ENCODE results near the gene CBX3.
"Not testable (repeated sequence)": the region's sequence is repeated elsewhere in the genome, so short reads cannot be mapped to it uniquely, and the experiment has no call there.

CBX3 gene

GRCh38 chr7:26181474-26182227, 19.9 kb upstream of the CBX3 start:
- ATAC-seq: no peak
- H3K27me3 Mint-ChIP-seq: no peaks in the 10 kb centered on the region
- H3K4me3 Mint-ChIP-seq: no peak overlapping the region
- H3K9me3 Mint-ChIP-seq: no peaks in the 10 kb centered on the region
- DNase-seq: no peak
- peaks cover 79% of the 10 kb centered on the region for H3K4me1 Mint-ChIP-seq
- peak overlapping the region; percentile 24 to 29 for H3K27ac Mint-ChIP-seq

GRCh38 chr7:26182283-26182682, 19.3 kb upstream of the CBX3 start:
- ATAC-seq (no peak), DNase-seq (no peak)
- Mint-ChIP-seq H3K27ac (peak overlapping the region in 1 of 2 donors; percentile 27), H3K9me3 (no peaks in the 10 kb centered on the region), H3K4me3 (no peak overlapping the region), H3K4me1 (peaks cover 83% of the 10 kb centered on the region), H3K27me3 (no peaks in the 10 kb centered on the region)

GRCh38 chr7:26182706-26183105, 18.8 kb upstream of the CBX3 start:
- H3K27me3 Mint-ChIP-seq: no peaks in the 10 kb centered on the region
- H3K4me3 Mint-ChIP-seq: no peak overlapping the region
- no peaks in the 10 kb centered on the region for H3K9me3 Mint-ChIP-seq
- DNase-seq (no peak), ATAC-seq (no peak)
- H3K27ac Mint-ChIP-seq: peak overlapping the region in 1 of 2 donors; percentile 85
- peaks cover 83% of the 10 kb centered on the region for H3K4me1 Mint-ChIP-seq

GRCh38 chr7:26183545-26184280, 17.8 kb upstream of the CBX3 start:
- Mint-ChIP-seq H3K4me1 (peaks cover 86% of the 10 kb centered on the region), H3K4me3 (no peak overlapping the region)
- no peak for DNase-seq

GRCh38 chr7:26184281-26185101, 17.1 kb upstream of the CBX3 start:
- peaks cover 89% of the 10 kb centered on the region for H3K4me1 Mint-ChIP-seq
- ATAC-seq: peak; percentile 24
- not testable (repeated sequence) for H3K27me3 Mint-ChIP-seq, H3K9me3 Mint-ChIP-seq, H3K4me3 Mint-ChIP-seq, DNase-seq
- peak overlapping the region; percentile 34 to 77 for H3K27ac Mint-ChIP-seq

More at GRCh38 chr7:26183545-26184280, 17.8 kb upstream of the CBX3 start:
- no peak for ATAC-seq
- H3K27ac Mint-ChIP-seq: peak overlapping the region; percentile 77 to 80
- H3K27me3 Mint-ChIP-seq: no peaks in the 10 kb centered on the region
- H3K9me3 Mint-ChIP-seq: no peaks in the 10 kb centered on the region

GRCh38 chr7:26185131-26185843, 16.3 kb upstream of the CBX3 start:
- DNase-seq (no peak), ATAC-seq (peak; percentile 67)
- Mint-ChIP-seq H3K27ac (peak overlapping the region; percentile 4 to 55), H3K4me3 (peak overlapping the region in 1 of 2 donors; percentile 43), H3K27me3 (no peaks in the 10 kb centered on the region), H3K4me1 (peaks cover 87% of the 10 kb centered on the region), H3K9me3 (no peaks in the 10 kb centered on the region)

- H3K27me3 Mint-ChIP-seq: no peaks in the 10 kb centered on the region
- H3K4me1 Mint-ChIP-seq: peaks cover 87% of the 10 kb centered on the region
- DNase-seq: no peak
- peak overlapping the region in 1 of 2 donors; percentile 43 for H3K4me3 Mint-ChIP-seq
- peak overlapping the region; percentile 4 to 50 for H3K27ac Mint-ChIP-seq
- H3K9me3 Mint-ChIP-seq: no peaks in the 10 kb centered on the region
- no peak for ATAC-seq
Observed at GRCh38 chr7:26185844-26186180, 15.7 kb upstream of the CBX3 start.

- no peaks in the 10 kb centered on the region for H3K27me3 Mint-ChIP-seq
- peak overlapping the region; percentile 79 to 94 for H3K27ac Mint-ChIP-seq
- peak overlapping the region; percentile 19 to 23 for H3K4me3 Mint-ChIP-seq
- H3K9me3 Mint-ChIP-seq: no peaks in the 10 kb centered on the region
- ATAC-seq (peak; percentile 19), DNase-seq (no peak)
- peaks cover 87% of the 10 kb centered on the region for H3K4me1 Mint-ChIP-seq
Observed at GRCh38 chr7:26186364-26187311, 14.9 kb upstream of the CBX3 start.

GRCh38 chr7:26187380-26188205, 14.0 kb upstream of the CBX3 start:
- no peaks in the 10 kb centered on the region for H3K27me3 Mint-ChIP-seq
- H3K9me3 Mint-ChIP-seq: no peaks in the 10 kb centered on the region
- peak; percentile 44 for ATAC-seq
- H3K4me3 Mint-ChIP-seq: peak overlapping the region; percentile 2 to 61
- H3K27ac Mint-ChIP-seq: peak overlapping the region; percentile 79 to 94
- H3K4me1 Mint-ChIP-seq: peaks cover 90% of the 10 kb centered on the region
- no peak for DNase-seq

- Mint-ChIP-seq H3K4me1 (peaks cover 98% of the 10 kb centered on the region), H3K4me3 (peak overlapping the region in 1 of 2 donors; percentile 6), H3K9me3 (no peaks in the 10 kb centered on the region), H3K27me3 (no peaks in the 10 kb centered on the region), H3K27ac (peak overlapping the region; percentile 55 to 94)
- DNase-seq (no peak), ATAC-seq (peak; percentile 3)
Observed at GRCh38 chr7:26188206-26188956, 13.2 kb upstream of the CBX3 start.

- ATAC-seq (no peak), DNase-seq (no peak)
- Mint-ChIP-seq H3K27me3 (no peaks in the 10 kb centered on the region), H3K4me3 (peak overlapping the region in 1 of 2 donors; percentile 6), H3K27ac (peak overlapping the region in 1 of 2 donors; percentile 94), H3K4me1 (peaks cover 98% of the 10 kb centered on the region), H3K9me3 (no peaks in the 10 kb centered on the region)
Observed at GRCh38 chr7:26188957-26189541, 12.5 kb upstream of the CBX3 start.

- H3K4me3 Mint-ChIP-seq: peak overlapping the region in 1 of 2 donors; percentile 6
Observed at GRCh38 chr7:26189697-26190096, 11.8 kb upstream of the CBX3 start.

More at GRCh38 chr7:26189697-26190096, 11.8 kb upstream of the CBX3 start:
- H3K27ac Mint-ChIP-seq: peak overlapping the region in 1 of 2 donors; percentile 94
- no peaks in the 10 kb centered on the region for H3K9me3 Mint-ChIP-seq
- ATAC-seq (no peak), DNase-seq (no peak)
- no peaks in the 10 kb centered on the region for H3K27me3 Mint-ChIP-seq
- H3K4me1 Mint-ChIP-seq: peaks cover 98% of the 10 kb centered on the region

Data from stimulated activated naive CD8-positive, alpha-beta T cell treated with anti-CD3 and anti-CD28 coated beads, Interleukin-15, amount 100 ng/mL, for 72 hours (primary cell).